A673 (cell line): ENCODE results near the gene TBC1D22A.

Experiments
- CTCF ChIP-seq: fragments of 300-800, 200-600 bp; sonication (generic); conservative IDR thresholded peaks from 2 replicates; pipeline ENCODE4 v1.5.1; 2017; ENCODE audit warnings: low read depth, mild to moderate bottlenecking, antibody characterized with exemption, low read length, moderate library complexity, mixed read lengths
- EZH2 ChIP-seq: fragments of 200-600 bp; sonication (generic); IDR thresholded peaks from 2 replicates; pipeline ENCODE4 v1.6.1; 2017; ENCODE audit warnings: borderline replicate concordance, low read depth, mild to moderate bottlenecking, mixed read lengths, antibody characterized with exemption, low read length; ENCODE audit not compliant: poor library complexity, severe bottlenecking

- no peak for TF ChIP-seq CTCF
- no peak for TF ChIP-seq EZH2
Observed at GRCh38 chr22:47068626-47068996, 306.2 kb downstream of the TBC1D22A start.
